ENCODE measurements around the gene TMEM117.

The TMEM117 gene

DNA sequence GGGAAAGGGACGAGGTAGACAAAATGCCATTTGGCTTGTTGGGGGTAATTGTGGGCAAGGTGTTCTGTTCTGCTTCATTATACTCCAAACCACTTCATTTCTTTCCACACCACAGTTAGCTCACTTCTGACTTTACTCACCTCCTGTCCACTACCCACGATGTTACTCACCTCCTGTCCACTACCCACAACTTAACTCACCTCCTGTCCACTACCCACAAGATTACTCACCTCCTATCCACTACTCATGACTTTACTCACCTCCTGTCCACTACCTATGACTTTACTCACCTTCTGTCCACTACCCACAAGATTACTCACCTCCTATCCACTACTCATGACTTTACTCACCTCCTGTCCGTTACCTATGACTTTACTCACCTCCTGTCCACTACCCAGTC, 19.7 kb upstream of the TMEM117 start:
- Histone ChIP-seq H3K4me3 (ENCODE audit: low read depth, low read length) (no peak overlapping the region), H3K27ac (ENCODE audit: extremely low read depth, low read depth, low read length) (no peak overlapping the region), H3K9me3 (ENCODE audit: control insufficient read depth, insufficient read depth, low read depth, low read length) (no peaks in the 10 kb centered on the region), H3K36me3 (ENCODE audit: control insufficient read depth in 2 of 2, insufficient read depth in 1 of 2, low read length in 2 of 2) (no peaks in the 10 kb centered on the region), H3K4me1 (ENCODE audit: control insufficient read depth, insufficient read depth, low read length) (no peaks in the 10 kb centered on the region)
- POLR2A ChIA-PET: no interaction called here
- CTCF ChIA-PET: interaction anchor here (0.7 to 1.5 kb wide), 3 partner anchors 16 to 97 kb away, joined by 3 to 4 read pairs (median 4); no protein-coding TSS in a partner anchor
- TF ChIP-seq INSM2 (tag by site-specific recombination; IDR thresholded peaks at IDR 0.05) (no peak), ZNF555 (tag by site-specific recombination; conservative IDR thresholded peaks at IDR 0.05) (no peak), ZSCAN4 (tag by site-specific recombination; IDR thresholded peaks at IDR 0.05) (no peak), ZNF48 (tag by site-specific recombination; IDR thresholded peaks at IDR 0.05) (no peak), ZNF830 (tag by site-specific recombination; IDR thresholded peaks at IDR 0.05; ENCODE audit: low read depth) (no peak), GLI2 (tag by site-specific recombination; IDR thresholded peaks at IDR 0.05; ENCODE audit: borderline replicate concordance, low read depth) (no peak), ZNF785 (tag by site-specific recombination; IDR thresholded peaks at IDR 0.05) (no peak), ZNF530 (tag by site-specific recombination; IDR thresholded peaks at IDR 0.05; ENCODE audit: low read depth) (no peak), ZBTB20 (tag by site-specific recombination; IDR thresholded peaks at IDR 0.05) (no peak), ZNF366 (tag by site-specific recombination; conservative IDR thresholded peaks at IDR 0.05) (no peak), ZIC2 (tag by site-specific recombination; IDR thresholded peaks at IDR 0.05) (no peak), ZNF354C (tag by site-specific recombination; IDR thresholded peaks at IDR 0.05; ENCODE audit: borderline replicate concordance, low read depth) (no peak)
- TF ChIP-seq, protein P1, sequence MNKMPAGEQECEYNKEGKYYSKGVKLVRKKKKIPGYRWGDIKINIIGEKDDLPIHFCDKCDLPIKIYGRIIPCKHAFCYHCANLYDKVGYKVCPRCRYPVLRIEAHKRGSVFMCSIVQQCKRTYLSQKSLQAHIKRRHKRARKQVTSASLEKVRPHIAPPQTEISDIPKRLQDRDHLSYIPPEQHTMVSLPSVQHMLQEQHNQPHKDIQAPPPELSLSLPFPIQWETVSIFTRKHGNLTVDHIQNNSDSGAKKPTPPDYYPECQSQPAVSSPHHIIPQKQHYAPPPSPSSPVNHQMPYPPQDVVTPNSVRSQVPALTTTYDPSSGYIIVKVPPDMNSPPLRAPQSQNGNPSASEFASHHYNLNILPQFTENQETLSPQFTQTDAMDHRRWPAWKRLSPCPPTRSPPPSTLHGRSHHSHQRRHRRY (tag by site-specific recombination; IDR thresholded peaks at IDR 0.05): no peak
- TF ChIP-seq, protein P2, sequence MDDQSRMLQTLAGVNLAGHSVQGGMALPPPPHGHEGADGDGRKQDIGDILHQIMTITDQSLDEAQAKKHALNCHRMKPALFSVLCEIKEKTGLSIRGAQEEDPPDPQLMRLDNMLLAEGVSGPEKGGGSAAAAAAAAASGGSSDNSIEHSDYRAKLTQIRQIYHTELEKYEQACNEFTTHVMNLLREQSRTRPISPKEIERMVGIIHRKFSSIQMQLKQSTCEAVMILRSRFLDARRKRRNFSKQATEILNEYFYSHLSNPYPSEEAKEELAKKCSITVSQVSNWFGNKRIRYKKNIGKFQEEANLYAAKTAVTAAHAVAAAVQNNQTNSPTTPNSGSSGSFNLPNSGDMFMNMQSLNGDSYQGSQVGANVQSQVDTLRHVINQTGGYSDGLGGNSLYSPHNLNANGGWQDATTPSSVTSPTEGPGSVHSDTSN (CRISPR knock-in tag; IDR thresholded peaks at IDR 0.05): no peak
- TF ChIP-seq, protein P3, sequence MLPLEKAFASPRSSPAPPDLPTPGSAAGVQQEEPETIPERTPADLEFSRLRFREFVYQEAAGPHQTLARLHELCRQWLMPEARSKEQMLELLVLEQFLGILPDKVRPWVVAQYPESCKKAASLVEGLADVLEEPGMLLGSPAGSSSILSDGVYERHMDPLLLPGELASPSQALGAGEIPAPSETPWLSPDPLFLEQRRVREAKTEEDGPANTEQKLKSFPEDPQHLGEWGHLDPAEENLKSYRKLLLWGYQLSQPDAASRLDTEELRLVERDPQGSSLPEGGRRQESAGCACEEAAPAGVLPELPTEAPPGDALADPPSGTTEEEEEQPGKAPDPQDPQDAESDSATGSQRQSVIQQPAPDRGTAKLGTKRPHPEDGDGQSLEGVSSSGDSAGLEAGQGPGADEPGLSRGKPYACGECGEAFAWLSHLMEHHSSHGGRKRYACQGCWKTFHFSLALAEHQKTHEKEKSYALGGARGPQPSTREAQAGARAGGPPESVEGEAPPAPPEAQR (tag by site-specific recombination; IDR thresholded peaks at IDR 0.05): no peak

GRCh38 chr12:43824207-43824775, 11.6 kb upstream of the TMEM117 start:
- POLR2A ChIA-PET: interaction anchor here (1.0 kb wide), 1 partner anchor 9 kb away, joined by 4 read pairs; no protein-coding TSS in a partner anchor
- CTCF ChIA-PET: interaction anchor here (0.6 to 1.1 kb wide), 2 partner anchors 11 to 63 kb away, joined by 3 read pairs; partner anchors contain the start of gene TMEM117
- H3K4me3 ChIP-seq (ENCODE audit: low read depth, low read length): no peak overlapping the region
- H3K4me1 ChIP-seq (ENCODE audit: control insufficient read depth, insufficient read depth, low read length): no peaks in the 10 kb centered on the region
- no peaks in the 10 kb centered on the region for H3K9me3 ChIP-seq (ENCODE audit: control insufficient read depth, insufficient read depth, low read depth, low read length)
- H3K27ac ChIP-seq (ENCODE audit: extremely low read depth, low read depth, low read length): no peak overlapping the region
- TF ChIP-seq EGR2 (tag by site-specific recombination; IDR thresholded peaks at IDR 0.05; ENCODE audit: low read depth): no peak
- no peak for TF ChIP-seq HOXA7 (CRISPR knock-in tag; IDR thresholded peaks at IDR 0.05; ENCODE audit: borderline replicate concordance)
- no peak for TF ChIP-seq ZNF157 (tag by site-specific recombination; IDR thresholded peaks at IDR 0.05)
- TF ChIP-seq ZNF654 (tag by site-specific recombination; IDR thresholded peaks at IDR 0.05; ENCODE audit: low read depth): no peak
- TF ChIP-seq ZNF366 (tag by site-specific recombination; conservative IDR thresholded peaks at IDR 0.05): no peak
- no peak for TF ChIP-seq ZNF19 (tag by site-specific recombination; IDR thresholded peaks at IDR 0.05; ENCODE audit: low read depth)
- no peak for TF ChIP-seq ZNF140 (tag by site-specific recombination; IDR thresholded peaks at IDR 0.05)
- no peak for TF ChIP-seq IKZF3 (tag by site-specific recombination; IDR thresholded peaks at IDR 0.05)
- no peak for TF ChIP-seq REST (tag by site-specific recombination; IDR thresholded peaks at IDR 0.05)
- no peak for TF ChIP-seq ZNF155 (tag by site-specific recombination; IDR thresholded peaks at IDR 0.05)
- no peak for TF ChIP-seq TRIM28 (IDR thresholded peaks at IDR 0.05; ENCODE audit: borderline replicate concordance, low read length)
- H3K36me3 ChIP-seq (ENCODE audit: control insufficient read depth in 2 of 2, insufficient read depth in 1 of 2, low read length in 2 of 2): no peaks in the 10 kb centered on the region
